Natural killer cell (primary cell): ENCODE data around the gene PDE4D. TPM values are rescaled to one million over a fixed set of nuclear protein-coding genes. Genes with fewer than 3 reads are reported as not detected.

Experiments
- ATAC-seq, 3 donors: fragments of 150-1000 bp in 2 of 3; fragments of 200-7000 bp in 1 of 3; cut with Tn5 transposase; 1 replicate in 1 of 3; 2 replicates in 2 of 3; pipeline ENCODE4 v1.10.0; 2021; ENCODE audit warnings: mild to moderate bottlenecking in 2 of 3, moderate library complexity in 2 of 3
- DNase-seq, 2 donors: peaks; one replicate each; pipeline versions ENCODE4 v3.0.0 to v3.0.0-alpha.2; 2013 to 2021; ENCODE audit warnings: mixed read lengths in 1 of 2
- H3K27ac ChIP-seq: one replicate; pipeline ENCODE4 v1.5.1; 2013; ENCODE audit warnings: mild to moderate bottlenecking, low read length
- H3K27me3 ChIP-seq: one replicate; pipeline ENCODE4 v1.6.1; 2013; ENCODE audit warnings: low read length; ENCODE audit not compliant: control insufficient read depth, insufficient read depth
- H3K36me3 ChIP-seq: one replicate; pipeline ENCODE4 v1.6.1; 2013; ENCODE audit warnings: low read length; ENCODE audit not compliant: control insufficient read depth, insufficient read depth
- H3K4me1 ChIP-seq: one replicate; pipeline ENCODE4 v1.6.1; 2013; ENCODE audit warnings: low read length; ENCODE audit not compliant: control insufficient read depth, insufficient read depth
- H3K4me3 ChIP-seq: one replicate; pipeline ENCODE4 v1.5.1; 2013; ENCODE audit warnings: low read length
- H3K9me3 ChIP-seq: one replicate; pipeline ENCODE4 v1.6.1; 2013; ENCODE audit warnings: low read length; ENCODE audit not compliant: control insufficient read depth, insufficient read depth
- H3K27ac Mint-ChIP-seq, 2 donors: one replicate each; pipeline ENCODE4 v1.8.0; 2022; ENCODE audit warnings: mild to moderate bottlenecking in 2 of 2, mixed read lengths in 2 of 2, moderate library complexity in 1 of 2
- H3K27me3 Mint-ChIP-seq, 2 donors: one replicate each; pipeline ENCODE4 v1.8.0; 2022; ENCODE audit warnings: low read depth in 2 of 2, mixed read lengths in 2 of 2
- H3K36me3 Mint-ChIP-seq: one replicate; pipeline ENCODE4 v1.8.0; 2022; ENCODE audit warnings: mixed read lengths
- H3K4me1 Mint-ChIP-seq, 2 donors: one replicate each; pipeline ENCODE4 v1.8.0; 2022; ENCODE audit warnings: mixed read lengths in 2 of 2
- H3K4me3 Mint-ChIP-seq: one replicate; pipeline ENCODE4 v1.8.0; 2022; ENCODE audit warnings: mild to moderate bottlenecking, moderate library complexity, mixed read lengths
- H3K9me3 Mint-ChIP-seq, 2 donors: one replicate each; pipeline ENCODE4 v1.8.0; 2022; ENCODE audit warnings: mixed read lengths in 2 of 2
- CTCF ChIP-seq: fragments of 200-600 bp; IDR thresholded peaks from one replicate; pipeline ENCODE4 v1.8.0; 2022; ENCODE audit warnings: antibody characterized with exemption
- WGBS: methylation state at CpG from one replicate; pipeline ENCODE4 v1.1.7; 2013; ENCODE audit warnings: missing lambda C conversion rate; ENCODE audit not compliant: insufficient coverage; 5-methylcytosine and 5-hydroxymethylcytosine counted together
- intact Hi-C: fragments of 100-400 bp; cut with micrococcal nuclease; formaldehyde crosslinking; loops from one replicate; pipeline ENCODE4 v1.14.2; 2022
- total RNA-seq, 4 donors: library from RNA; stranded (reverse); fragments of 120-200 nt in 1 of 4; gene quantifications; one replicate each; pipeline versions ENCODE4 v1.2.3 to v1.2.4, GENCODE V29; 2013 to 2022

Gene PDE4D
- total RNA-seq, 3 donors from 2014 or later (not counting 1 experiment from before 2014, with no cell fraction given) = 109 to 170 (median 116) TPM

- peaks cover 4 to 13% of the 10 kb centered on the region in 2 donors for H3K4me1 Mint-ChIP-seq
- Histone ChIP-seq H3K9me3 (no peaks in the 10 kb centered on the region), H3K4me1 (no peaks in the 10 kb centered on the region), H3K27me3 (no peaks in the 10 kb centered on the region), H3K36me3 (no peaks in the 10 kb centered on the region), H3K4me3 (no peak overlapping the region), H3K27ac (no peak overlapping the region)
- no peak for TF ChIP-seq CTCF
- DNase-seq (no peak), ATAC-seq (no peak)
- H3K4me3 Mint-ChIP-seq = no peak overlapping the region
- no peaks in the 10 kb centered on the region for H3K36me3 Mint-ChIP-seq
- no peaks in the 10 kb centered on the region for H3K27me3 Mint-ChIP-seq
- no peaks in the 10 kb centered on the region for H3K9me3 Mint-ChIP-seq
- no peak overlapping the region for H3K27ac Mint-ChIP-seq
- WGBS = 82% methylated on average over 2 of the region's 3 CpGs
- intact Hi-C loops = no loop called here
Measured at GRCh38 chr5:59266410-59266809, 627.1 kb downstream of the PDE4D start.

GRCh38 chr5:59264639-59265245 lies 628.8 kb downstream of the PDE4D start:
- TF ChIP-seq CTCF = no peak
- Histone ChIP-seq H3K27ac (no peak overlapping the region), H3K4me1 (no peaks in the 10 kb centered on the region), H3K27me3 (no peaks in the 10 kb centered on the region), H3K9me3 (no peaks in the 10 kb centered on the region), H3K4me3 (no peak overlapping the region), H3K36me3 (no peaks in the 10 kb centered on the region)
- Mint-ChIP-seq H3K27me3 (no peaks in the 10 kb centered on the region), H3K9me3 (no peaks in the 10 kb centered on the region), H3K36me3 (no peaks in the 10 kb centered on the region), H3K4me1 (peaks cover 4 to 13% of the 10 kb centered on the region in 2 donors), H3K27ac (no peak overlapping the region), H3K4me3 (no peak overlapping the region)
- no peak for DNase-seq
- ATAC-seq = no peak
- intact Hi-C loops = no loop called here
- WGBS = 81% methylated on average over 3 of the region's 4 CpGs

DNA sequence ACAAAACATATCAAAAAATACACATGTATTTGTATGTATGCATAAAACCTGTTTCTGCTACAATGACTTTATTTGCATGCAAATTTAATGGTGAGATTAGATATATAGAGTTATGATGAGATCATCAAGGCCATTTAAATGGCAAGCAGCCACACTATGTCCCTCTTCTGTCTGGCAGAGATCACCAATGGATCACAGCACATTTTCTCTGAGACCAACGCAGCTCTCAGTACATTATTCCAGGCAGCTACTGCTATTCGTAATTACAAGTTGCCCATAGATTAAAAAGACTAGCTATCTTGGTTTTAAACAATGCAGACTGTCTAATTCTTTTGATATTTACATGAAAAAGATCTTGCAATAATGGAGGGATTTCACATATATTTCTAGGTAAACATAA lies 629.5 kb downstream of the PDE4D start:
- peaks cover 4 to 13% of the 10 kb centered on the region in 2 donors for H3K4me1 Mint-ChIP-seq
- Histone ChIP-seq H3K9me3 (no peaks in the 10 kb centered on the region), H3K36me3 (no peaks in the 10 kb centered on the region), H3K27ac (no peak overlapping the region), H3K4me3 (no peak overlapping the region), H3K4me1 (no peaks in the 10 kb centered on the region), H3K27me3 (no peaks in the 10 kb centered on the region)
- H3K27ac Mint-ChIP-seq = no peak overlapping the region
- no peak overlapping the region for H3K4me3 Mint-ChIP-seq
- H3K9me3 Mint-ChIP-seq = no peaks in the 10 kb centered on the region
- TF ChIP-seq CTCF = no peak
- intact Hi-C loops = no loop called here
- no peaks in the 10 kb centered on the region for H3K36me3 Mint-ChIP-seq
- WGBS = 80% methylated on average over 2 of the region's 2 CpGs
- no peak for DNase-seq
- no peaks in the 10 kb centered on the region for H3K27me3 Mint-ChIP-seq
- ATAC-seq = no peak

DNA sequence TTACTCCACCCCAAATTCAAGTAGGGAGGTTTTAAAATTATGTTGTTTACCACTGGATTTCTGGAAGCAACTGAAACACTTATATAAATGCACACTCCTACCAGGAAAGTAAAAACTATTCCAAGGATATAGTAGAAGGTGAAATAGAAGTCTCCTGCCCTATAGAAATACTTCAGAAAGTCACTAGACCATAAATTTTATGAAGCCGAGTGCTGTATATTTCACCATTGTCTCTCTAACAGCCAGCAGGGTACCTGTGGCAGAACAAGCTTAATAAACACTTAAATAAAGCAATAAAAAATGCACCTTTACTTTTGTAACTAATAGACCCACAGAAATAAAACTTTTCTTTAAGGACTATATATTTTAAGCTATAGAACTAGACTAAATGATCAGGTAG lies 631.6 kb downstream of the PDE4D start:
- no peaks in the 10 kb centered on the region for H3K9me3 Mint-ChIP-seq
- H3K36me3 Mint-ChIP-seq = no peaks in the 10 kb centered on the region
- Histone ChIP-seq H3K4me3 (no peak overlapping the region), H3K27ac (no peak overlapping the region), H3K4me1 (no peaks in the 10 kb centered on the region), H3K27me3 (no peaks in the 10 kb centered on the region), H3K9me3 (no peaks in the 10 kb centered on the region), H3K36me3 (no peaks in the 10 kb centered on the region)
- H3K27me3 Mint-ChIP-seq = no peaks in the 10 kb centered on the region
- H3K4me1 Mint-ChIP-seq = peaks cover 0 to 7% of the 10 kb centered on the region in 2 donors
- H3K4me3 Mint-ChIP-seq = no peak overlapping the region
- no peak for TF ChIP-seq CTCF
- 100% methylated on average over 1 of the region's 1 CpG for WGBS
- H3K27ac Mint-ChIP-seq = no peak overlapping the region
- no peak for ATAC-seq
- intact Hi-C loops = no loop called here
- DNase-seq = no peak
